Measurements from ENCODE around the gene CTSK. TPM values are rescaled to one million over a fixed set of nuclear protein-coding genes. Genes with fewer than 3 reads are reported as not detected.
"Not testable (repeated sequence)": the region's sequence is repeated elsewhere in the genome, so short reads cannot be mapped to it uniquely, and the experiment has no call there.

The CTSK gene
- 1 to 10 TPM; 2.2 to 3.8 TPM for total RNA-seq
- polyA plus RNA-seq = 1 to 10 TPM; 2.3 to 2.4 TPM

DNA sequence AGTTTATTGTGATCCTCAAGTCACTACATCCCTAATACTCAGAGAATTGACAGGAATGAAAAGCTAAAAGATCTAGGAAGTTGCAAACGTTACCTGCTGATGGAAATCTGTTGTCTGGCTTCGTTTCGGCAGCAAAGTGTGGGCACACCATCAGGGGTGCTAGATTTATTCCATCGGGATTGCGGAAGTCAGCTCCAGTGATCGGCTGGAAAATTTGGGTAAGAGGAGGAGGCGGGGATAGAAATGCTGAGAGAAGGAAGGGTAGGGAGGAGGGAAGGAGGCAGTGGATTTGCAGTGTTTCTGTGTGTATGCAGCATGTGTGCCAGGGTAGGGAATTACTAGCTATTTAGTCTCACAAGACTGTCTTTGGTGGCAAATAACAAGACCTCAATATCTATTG is at the start of gene CTSK:
CTSK (minus strand) TSS at position 140 of the 400 bp plus-strand sequence. CDS start 1,455 bp downstream, outside the sequence.
- H3K36me3 ChIP-seq (ENCODE audit: control insufficient read depth in 4 of 4, insufficient read depth in 3 of 4, low read depth in 1 of 4, low read length in 3 of 4) = peaks cover 2 to 33% (median 26%) of the 10 kb centered on the region in 4 donors
- H3K4me1 ChIP-seq (ENCODE audit: control insufficient read depth in 4 of 4, insufficient read depth in 4 of 4, low read length in 3 of 4) = peaks cover 0 to 4% (median 0%) of the 10 kb centered on the region in 4 donors
- H3K27me3 ChIP-seq (ENCODE audit: control insufficient read depth in 4 of 4, insufficient read depth in 4 of 4, low read length in 3 of 4) = no peaks in the 10 kb centered on the region
- no peak for TF ChIP-seq SP1 (IDR thresholded peaks at IDR 0.05)
- WGBS = 63% methylated on average over 7 of the region's 7 CpGs
- DNase-seq (ENCODE audit: low spot score) = no peak
- H3K4me3 ChIP-seq (ENCODE audit: low read depth in 1 of 3, low read length in 3 of 3) = no peak within 1 kb of the TSS
- H3K9me3 ChIP-seq (ENCODE audit: control insufficient read depth in 4 of 4, low read length in 3 of 4) = no peaks in the 10 kb centered on the region
- no peak within 1 kb of the TSS for H3K27ac ChIP-seq (ENCODE audit: low read depth in 1 of 2, low read length in 2 of 2)
- H3K9ac ChIP-seq (ENCODE audit: low read depth in 1 of 2, low read length in 2 of 2) = no peak within 1 kb of the TSS

DNA sequence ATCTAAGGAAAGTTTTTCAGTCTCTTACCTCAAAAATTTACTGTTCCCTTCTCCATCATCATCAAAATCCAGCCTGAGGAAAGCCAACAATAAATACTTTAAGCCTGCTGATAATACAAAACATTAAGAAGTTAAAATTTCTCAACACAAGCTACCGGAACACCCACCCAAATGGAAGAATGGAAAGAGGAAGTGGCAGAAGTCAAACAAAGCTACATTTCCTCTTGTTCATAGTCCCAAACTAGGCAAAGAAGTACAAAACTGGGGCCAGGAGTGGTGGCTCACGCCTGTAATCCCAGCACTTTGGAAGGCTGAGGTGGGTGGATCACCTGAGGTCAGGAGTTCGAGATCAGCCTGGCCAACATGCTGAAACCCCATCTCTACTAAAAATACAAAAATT is 44.7 kb upstream of the CTSK start:
- not testable (repeated sequence) for H3K9me3 ChIP-seq (ENCODE audit: control insufficient read depth in 4 of 4, low read length in 3 of 4); H3K9ac ChIP-seq (ENCODE audit: low read depth in 1 of 2, low read length in 2 of 2); H3K4me3 ChIP-seq (ENCODE audit: low read depth in 1 of 3, low read length in 3 of 3); DNase-seq (ENCODE audit: low spot score); H3K27me3 ChIP-seq (ENCODE audit: control insufficient read depth in 4 of 4, insufficient read depth in 4 of 4, low read length in 3 of 4)
- H3K36me3 ChIP-seq (ENCODE audit: control insufficient read depth in 4 of 4, insufficient read depth in 3 of 4, low read depth in 1 of 4, low read length in 3 of 4) = peaks cover 13 to 27% (median 18%) of the 10 kb centered on the region in 4 donors
- peak overlapping the region in 1 of 2 donors; percentile 3 for H3K27ac ChIP-seq (ENCODE audit: low read depth in 1 of 2, low read length in 2 of 2)
- peaks cover 0 to 14% (median 5%) of the 10 kb centered on the region in 4 donors for H3K4me1 ChIP-seq (ENCODE audit: control insufficient read depth in 4 of 4, insufficient read depth in 4 of 4, low read length in 3 of 4)
- WGBS = 80% methylated on average over 3 of the region's 3 CpGs

DNA sequence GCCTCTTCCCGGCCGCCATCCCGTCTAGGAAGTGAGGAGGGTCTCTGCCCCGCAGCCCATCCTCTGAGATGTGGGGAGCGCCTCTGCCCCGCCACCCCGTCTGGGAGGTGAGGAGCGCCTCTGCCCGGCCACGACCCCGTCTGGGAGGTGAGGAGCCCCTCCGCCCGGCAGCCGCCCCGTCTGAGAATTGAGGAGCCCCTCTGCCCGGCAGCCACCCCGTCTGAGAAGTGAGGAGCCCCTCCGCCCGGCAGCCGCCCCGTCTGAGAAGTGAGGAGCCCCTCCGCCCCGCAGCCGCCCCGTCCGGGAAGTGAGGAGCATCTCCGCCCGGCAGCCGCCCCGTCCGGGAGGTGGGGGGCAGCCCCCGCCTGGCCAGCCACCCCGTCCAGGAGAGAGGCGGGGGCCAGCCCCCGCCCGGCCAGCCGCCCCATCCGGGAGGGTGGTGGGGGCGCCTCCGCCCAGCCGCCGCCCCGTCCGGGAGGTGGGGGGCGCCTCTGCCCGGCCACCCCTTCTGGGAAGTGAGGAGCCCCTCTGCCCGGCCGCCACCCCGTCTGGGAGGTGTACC is 42.8 kb upstream of the CTSK start:
- 99% methylated on average over 46 of the region's 49 CpGs for WGBS
- H3K27me3 ChIP-seq (ENCODE audit: control insufficient read depth in 4 of 4, insufficient read depth in 4 of 4, low read length in 3 of 4); DNase-seq (ENCODE audit: low spot score); H3K4me3 ChIP-seq (ENCODE audit: low read depth in 1 of 3, low read length in 3 of 3); H3K9me3 ChIP-seq (ENCODE audit: control insufficient read depth in 4 of 4, low read length in 3 of 4); H3K9ac ChIP-seq (ENCODE audit: low read depth in 1 of 2, low read length in 2 of 2); H3K27ac ChIP-seq (ENCODE audit: low read depth in 1 of 2, low read length in 2 of 2): not testable (repeated sequence)
- Histone ChIP-seq H3K4me1 (ENCODE audit: control insufficient read depth in 4 of 4, insufficient read depth in 4 of 4, low read length in 3 of 4) (peaks cover 0 to 14% (median 5%) of the 10 kb centered on the region in 4 donors), H3K36me3 (ENCODE audit: control insufficient read depth in 4 of 4, insufficient read depth in 3 of 4, low read depth in 1 of 4, low read length in 3 of 4) (peaks cover 11 to 32% (median 13%) of the 10 kb centered on the region in 4 donors)

DNA sequence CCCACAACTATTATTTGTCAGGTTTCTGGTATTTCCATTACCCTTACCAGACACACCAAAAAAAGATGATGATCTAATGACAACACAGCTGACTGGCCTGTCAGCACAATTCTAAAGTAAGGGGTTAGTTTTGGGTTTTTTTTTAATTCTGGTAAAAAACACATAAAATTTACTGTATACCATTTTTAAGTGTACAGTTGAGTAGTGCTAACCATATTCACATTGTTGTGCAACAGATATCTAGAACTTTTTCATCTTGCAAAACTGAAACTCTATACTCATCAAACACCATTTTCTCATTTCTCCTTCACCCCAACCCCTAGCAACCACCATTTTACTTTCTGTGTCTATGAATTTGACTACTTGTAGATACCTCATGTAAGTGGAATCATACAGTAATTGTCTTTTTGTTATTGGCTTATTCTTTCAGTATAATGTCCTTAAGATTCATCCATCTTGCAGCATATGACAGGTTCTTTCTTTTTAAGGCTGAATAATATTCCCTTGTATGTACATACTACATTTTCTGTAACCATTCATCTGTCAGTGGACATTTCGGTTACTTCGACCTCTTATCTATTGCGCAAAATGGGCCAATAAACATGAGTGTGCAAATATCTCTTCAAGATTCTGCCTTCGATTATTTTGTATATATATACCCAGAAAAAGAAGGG is 38.5 kb upstream of the CTSK start:
- H3K27ac ChIP-seq (ENCODE audit: low read depth in 1 of 2, low read length in 2 of 2) = no peak overlapping the region
- H3K27me3 ChIP-seq (ENCODE audit: control insufficient read depth in 4 of 4, insufficient read depth in 4 of 4, low read length in 3 of 4) = no peaks in the 10 kb centered on the region
- no peak for TF ChIP-seq HNF4G (IDR thresholded peaks at IDR 0.05)
- TF ChIP-seq TAF1 (conservative IDR thresholded peaks at IDR 0.05) = no peak
- TF ChIP-seq YY1 (IDR thresholded peaks at IDR 0.05) = no peak
- TF ChIP-seq NR2F2 (IDR thresholded peaks at IDR 0.05) = no peak
- TF ChIP-seq, protein P1, sequence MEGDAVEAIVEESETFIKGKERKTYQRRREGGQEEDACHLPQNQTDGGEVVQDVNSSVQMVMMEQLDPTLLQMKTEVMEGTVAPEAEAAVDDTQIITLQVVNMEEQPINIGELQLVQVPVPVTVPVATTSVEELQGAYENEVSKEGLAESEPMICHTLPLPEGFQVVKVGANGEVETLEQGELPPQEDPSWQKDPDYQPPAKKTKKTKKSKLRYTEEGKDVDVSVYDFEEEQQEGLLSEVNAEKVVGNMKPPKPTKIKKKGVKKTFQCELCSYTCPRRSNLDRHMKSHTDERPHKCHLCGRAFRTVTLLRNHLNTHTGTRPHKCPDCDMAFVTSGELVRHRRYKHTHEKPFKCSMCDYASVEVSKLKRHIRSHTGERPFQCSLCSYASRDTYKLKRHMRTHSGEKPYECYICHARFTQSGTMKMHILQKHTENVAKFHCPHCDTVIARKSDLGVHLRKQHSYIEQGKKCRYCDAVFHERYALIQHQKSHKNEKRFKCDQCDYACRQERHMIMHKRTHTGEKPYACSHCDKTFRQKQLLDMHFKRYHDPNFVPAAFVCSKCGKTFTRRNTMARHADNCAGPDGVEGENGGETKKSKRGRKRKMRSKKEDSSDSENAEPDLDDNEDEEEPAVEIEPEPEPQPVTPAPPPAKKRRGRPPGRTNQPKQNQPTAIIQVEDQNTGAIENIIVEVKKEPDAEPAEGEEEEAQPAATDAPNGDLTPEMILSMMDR (IDR thresholded peaks at IDR 0.05; ENCODE audit: low read depth, low read length, missing input control) = no peak
- H3K9me3 ChIP-seq (ENCODE audit: control insufficient read depth in 4 of 4, low read length in 3 of 4) = no peaks in the 10 kb centered on the region
- no peak overlapping the region for H3K4me3 ChIP-seq (ENCODE audit: low read depth in 1 of 3, low read length in 3 of 3)
- H3K9ac ChIP-seq (ENCODE audit: low read depth in 1 of 2, low read length in 2 of 2) = no peak overlapping the region
- 75% methylated on average over 4 of the region's 4 CpGs for WGBS
- no peak for DNase-seq (ENCODE audit: low spot score)
- peaks cover 3 to 13% (median 10%) of the 10 kb centered on the region in 4 donors for H3K4me1 ChIP-seq (ENCODE audit: control insufficient read depth in 4 of 4, insufficient read depth in 4 of 4, low read length in 3 of 4)
- peaks cover 5 to 28% (median 10%) of the 10 kb centered on the region in 4 donors for H3K36me3 ChIP-seq (ENCODE audit: control insufficient read depth in 4 of 4, insufficient read depth in 3 of 4, low read depth in 1 of 4, low read length in 3 of 4)
